HepG2 (cell line): ENCODE results near the gene TTC24. TPM values are rescaled to one million over a fixed set of nuclear protein-coding genes. Genes with fewer than 3 reads are reported as not detected.

Source experiments
- AGO1 ChIP-seq: fragments of 200-400 bp; formaldehyde crosslinking; IDR thresholded peaks from 2 replicates; pipeline ENCODE4 v1.6.1; 2017; ENCODE audit warnings: mild to moderate bottlenecking, low read depth, low read length, moderate library complexity; ENCODE audit not compliant: poor library complexity, severe bottlenecking
- MEF2D ChIP-seq: sonication (generic); formaldehyde crosslinking; IDR thresholded peaks from 2 replicates; pipeline ENCODE4 v1.5.1; 2020; ENCODE audit warnings: mild to moderate bottlenecking, missing genetic modification reagents
- MYPOP ChIP-seq: sonication (generic); formaldehyde crosslinking; IDR thresholded peaks from 2 replicates; pipeline ENCODE4 v1.8.1; 2023; ENCODE audit warnings: mild to moderate bottlenecking, moderate library complexity, missing genetic modification reagents
- NFIC ChIP-seq: IDR thresholded peaks from 2 replicates; pipeline ENCODE4 v1.6.1; 2012; ENCODE audit warnings: mild to moderate bottlenecking, low read length, inconsistent platforms
- SALL1 ChIP-seq: sonication (generic); formaldehyde crosslinking; IDR thresholded peaks from 2 replicates; pipeline ENCODE4 v1.8.0; 2022; ENCODE audit warnings: mild to moderate bottlenecking, missing genetic modification reagents
- SATB2 ChIP-seq: sonication (generic); formaldehyde crosslinking; IDR thresholded peaks from 2 replicates; pipeline ENCODE4 v1.5.0; 2020; ENCODE audit warnings: missing genetic modification reagents
- SRSF1 ChIP-seq: fragments of 200-400 bp; formaldehyde crosslinking; optimal IDR thresholded peaks from 2 replicates; pipeline ENCODE3; 2017; ENCODE audit warnings: mild to moderate bottlenecking, low read depth, low read length, moderate library complexity
- TOE1 ChIP-seq: sonication (generic); formaldehyde crosslinking; IDR thresholded peaks from 2 replicates; pipeline ENCODE4 v1.4.0; 2020; ENCODE audit warnings: mild to moderate bottlenecking, missing genetic modification reagents
- ZBTB7B ChIP-seq: sonication (generic); formaldehyde crosslinking; IDR thresholded peaks from 2 replicates; pipeline ENCODE4 v1.4.0; 2020; ENCODE audit warnings: missing genetic modification reagents
- ZNF160 ChIP-seq: sonication (generic); formaldehyde crosslinking; IDR thresholded peaks from 2 replicates; pipeline ENCODE4 v1.8.0; 2022; ENCODE audit warnings: mild to moderate bottlenecking, inconsistent platforms, missing genetic modification reagents
- ZNF382 ChIP-seq: sonication (generic); formaldehyde crosslinking; IDR thresholded peaks from 2 replicates; pipeline ENCODE4 v1.5.0; 2020; ENCODE audit warnings: missing genetic modification reagents, mild to moderate bottlenecking, borderline replicate concordance
- ZNF512B ChIP-seq: sonication (generic); formaldehyde crosslinking; IDR thresholded peaks from 2 replicates; pipeline ENCODE4 v1.5.1; 2020; ENCODE audit warnings: missing genetic modification reagents, mild to moderate bottlenecking, borderline replicate concordance
- ZZZ3 ChIP-seq: sonication (generic); formaldehyde crosslinking; IDR thresholded peaks from 2 replicates; pipeline ENCODE4 v1.4.0; 2020; ENCODE audit warnings: missing genetic modification reagents, mild to moderate bottlenecking, borderline replicate concordance
- polyA plus RNA-seq, 8 experiments: library from polyadenylated mRNA; depleted of rRNA in 3 of 8; stranded (reverse) in 7 of 8; unstranded in 1 of 8; fragments of >200 nt; fragmentation: Illumina TruSeq in 4 of 8; extraction: Trizol in 4 of 8; gene quantifications; 2 replicates each; pipeline versions ENCODE4 v1.2.1 to v1.2.3, GENCODE V29; 2011 to 2016; ENCODE audit warnings: low read depth in 4 of 8, missing spikeins in 1 of 8, mixed read lengths in 1 of 8; ENCODE audit not compliant: insufficient read depth in 1 of 8
- total RNA-seq, 5 experiments: library from RNA; depleted of rRNA; stranded (reverse); fragments of >200 nt; fragmentation: Illumina TruSeq; extraction: Trizol; gene quantifications; 2 replicates each; pipeline ENCODE4 v1.2.3, GENCODE V29; 2016; ENCODE audit warnings: low read depth in 1 of 5
- TF ChIP-seq, protein P1 (sequence below): sonication (generic); formaldehyde crosslinking; IDR thresholded peaks from 2 replicates; pipeline ENCODE4 v1.4.0; 2020; ENCODE audit warnings: missing genetic modification reagents, borderline replicate concordance
- TF ChIP-seq, protein P2 (sequence below): sonication (generic); formaldehyde crosslinking; IDR thresholded peaks from 2 replicates; pipeline ENCODE4 v1.5.0; 2020; ENCODE audit warnings: mild to moderate bottlenecking, missing genetic modification reagents
- TF ChIP-seq, protein P3 (sequence below): sonication (generic); formaldehyde crosslinking; IDR thresholded peaks from 2 replicates; pipeline ENCODE4 v1.4.0; 2020; ENCODE audit warnings: missing genetic modification reagents

Gene TTC24
- total and polyA plus RNA-seq, 2 of the 13 experiments (the other 11 are each of a cell fraction or from before 2014, with no cell fraction given) = 0.13 to 0.18 TPM

DNA sequence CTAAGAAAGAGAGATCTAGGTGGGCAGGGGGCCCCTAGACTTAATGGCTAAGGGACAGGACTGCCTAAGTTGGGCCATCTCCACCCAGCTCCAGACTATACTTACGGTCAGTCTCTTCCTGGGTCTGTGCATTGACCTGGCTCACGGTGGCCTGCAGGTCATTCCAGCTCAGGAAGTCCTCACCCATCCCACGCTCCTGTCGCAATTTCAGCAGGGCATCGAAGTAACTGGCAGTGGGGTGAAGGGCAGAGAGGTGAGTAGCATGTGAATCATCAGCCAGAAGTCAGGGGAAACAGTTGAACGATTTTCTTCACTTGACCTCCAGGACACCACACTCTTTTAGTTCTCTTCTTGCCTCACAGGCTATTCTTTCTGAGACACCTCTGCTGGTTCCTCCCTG is 27.7 kb upstream of the TTC24 start (continued):
- TF ChIP-seq, protein P1, sequence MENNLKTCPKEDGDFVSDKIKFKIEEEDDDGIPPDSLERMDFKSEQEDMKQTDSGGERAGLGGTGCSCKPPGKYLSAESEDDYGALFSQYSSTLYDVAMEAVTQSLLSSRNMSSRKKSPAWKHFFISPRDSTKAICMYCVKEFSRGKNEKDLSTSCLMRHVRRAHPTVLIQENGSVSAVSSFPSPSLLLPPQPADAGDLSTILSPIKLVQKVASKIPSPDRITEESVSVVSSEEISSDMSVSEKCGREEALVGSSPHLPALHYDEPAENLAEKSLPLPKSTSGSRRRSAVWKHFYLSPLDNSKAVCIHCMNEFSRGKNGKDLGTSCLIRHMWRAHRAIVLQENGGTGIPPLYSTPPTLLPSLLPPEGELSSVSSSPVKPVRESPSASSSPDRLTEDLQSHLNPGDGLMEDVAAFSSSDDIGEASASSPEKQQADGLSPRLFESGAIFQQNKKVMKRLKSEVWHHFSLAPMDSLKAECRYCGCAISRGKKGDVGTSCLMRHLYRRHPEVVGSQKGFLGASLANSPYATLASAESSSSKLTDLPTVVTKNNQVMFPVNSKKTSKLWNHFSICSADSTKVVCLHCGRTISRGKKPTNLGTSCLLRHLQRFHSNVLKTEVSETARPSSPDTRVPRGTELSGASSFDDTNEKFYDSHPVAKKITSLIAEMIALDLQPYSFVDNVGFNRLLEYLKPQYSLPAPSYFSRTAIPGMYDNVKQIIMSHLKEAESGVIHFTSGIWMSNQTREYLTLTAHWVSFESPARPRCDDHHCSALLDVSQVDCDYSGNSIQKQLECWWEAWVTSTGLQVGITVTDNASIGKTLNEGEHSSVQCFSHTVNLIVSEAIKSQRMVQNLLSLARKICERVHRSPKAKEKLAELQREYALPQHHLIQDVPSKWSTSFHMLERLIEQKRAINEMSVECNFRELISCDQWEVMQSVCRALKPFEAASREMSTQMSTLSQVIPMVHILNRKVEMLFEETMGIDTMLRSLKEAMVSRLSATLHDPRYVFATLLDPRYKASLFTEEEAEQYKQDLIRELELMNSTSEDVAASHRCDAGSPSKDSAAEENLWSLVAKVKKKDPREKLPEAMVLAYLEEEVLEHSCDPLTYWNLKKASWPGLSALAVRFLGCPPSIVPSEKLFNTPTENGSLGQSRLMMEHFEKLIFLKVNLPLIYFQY (CRISPR knock-in tag) = no peak
- no peak for TF ChIP-seq SRSF1
- no peak for TF ChIP-seq ZBTB7B (CRISPR knock-in tag)
- no peak for TF ChIP-seq TOE1 (CRISPR knock-in tag)
- TF ChIP-seq, protein P2, sequence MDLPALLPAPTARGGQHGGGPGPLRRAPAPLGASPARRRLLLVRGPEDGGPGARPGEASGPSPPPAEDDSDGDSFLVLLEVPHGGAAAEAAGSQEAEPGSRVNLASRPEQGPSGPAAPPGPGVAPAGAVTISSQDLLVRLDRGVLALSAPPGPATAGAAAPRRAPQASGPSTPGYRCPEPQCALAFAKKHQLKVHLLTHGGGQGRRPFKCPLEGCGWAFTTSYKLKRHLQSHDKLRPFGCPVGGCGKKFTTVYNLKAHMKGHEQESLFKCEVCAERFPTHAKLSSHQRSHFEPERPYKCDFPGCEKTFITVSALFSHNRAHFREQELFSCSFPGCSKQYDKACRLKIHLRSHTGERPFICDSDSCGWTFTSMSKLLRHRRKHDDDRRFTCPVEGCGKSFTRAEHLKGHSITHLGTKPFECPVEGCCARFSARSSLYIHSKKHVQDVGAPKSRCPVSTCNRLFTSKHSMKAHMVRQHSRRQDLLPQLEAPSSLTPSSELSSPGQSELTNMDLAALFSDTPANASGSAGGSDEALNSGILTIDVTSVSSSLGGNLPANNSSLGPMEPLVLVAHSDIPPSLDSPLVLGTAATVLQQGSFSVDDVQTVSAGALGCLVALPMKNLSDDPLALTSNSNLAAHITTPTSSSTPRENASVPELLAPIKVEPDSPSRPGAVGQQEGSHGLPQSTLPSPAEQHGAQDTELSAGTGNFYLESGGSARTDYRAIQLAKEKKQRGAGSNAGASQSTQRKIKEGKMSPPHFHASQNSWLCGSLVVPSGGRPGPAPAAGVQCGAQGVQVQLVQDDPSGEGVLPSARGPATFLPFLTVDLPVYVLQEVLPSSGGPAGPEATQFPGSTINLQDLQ = no peak
- no peak for TF ChIP-seq ZNF382
- TF ChIP-seq SATB2 (CRISPR knock-in tag) = no peak
- TF ChIP-seq SALL1 (CRISPR knock-in tag) = no peak
- no peak for TF ChIP-seq ZZZ3 (CRISPR knock-in tag)
- TF ChIP-seq MYPOP (CRISPR knock-in tag) = no peak
- no peak for TF ChIP-seq ZNF512B (CRISPR knock-in tag)
- TF ChIP-seq ZNF160 (CRISPR knock-in tag) = no peak
- TF ChIP-seq NFIC = no peak
- TF ChIP-seq AGO1 = no peak
- TF ChIP-seq MEF2D (CRISPR knock-in tag) = no peak
- TF ChIP-seq, protein P3, sequence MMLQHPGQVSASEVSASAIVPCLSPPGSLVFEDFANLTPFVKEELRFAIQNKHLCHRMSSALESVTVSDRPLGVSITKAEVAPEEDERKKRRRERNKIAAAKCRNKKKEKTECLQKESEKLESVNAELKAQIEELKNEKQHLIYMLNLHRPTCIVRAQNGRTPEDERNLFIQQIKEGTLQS (CRISPR knock-in tag) = no peak
